GM12892 (cell line): Measurements from ENCODE around the gene RNU1-2.
"Not testable (repeated sequence)": the region's sequence is repeated elsewhere in the genome, so short reads cannot be mapped to it uniquely, and the experiment has no call there.

Experiments
- POLR2A ChIP-seq: IDR thresholded peaks from 2 replicates; pipeline ENCODE4 v1.6.1; 2011; ENCODE audit warnings: low read depth, low read length, control low read depth
- POLR2AphosphoS5 ChIP-seq: IDR thresholded peaks from 2 replicates; pipeline ENCODE4 v1.6.1; 2011; ENCODE audit warnings: low read depth, low read length, control low read depth
- TAF1 ChIP-seq: IDR thresholded peaks from 2 replicates; pipeline ENCODE4 v1.6.1; 2011; ENCODE audit warnings: low read depth, mild to moderate bottlenecking, control low read depth, low read length, borderline replicate concordance

DNA sequence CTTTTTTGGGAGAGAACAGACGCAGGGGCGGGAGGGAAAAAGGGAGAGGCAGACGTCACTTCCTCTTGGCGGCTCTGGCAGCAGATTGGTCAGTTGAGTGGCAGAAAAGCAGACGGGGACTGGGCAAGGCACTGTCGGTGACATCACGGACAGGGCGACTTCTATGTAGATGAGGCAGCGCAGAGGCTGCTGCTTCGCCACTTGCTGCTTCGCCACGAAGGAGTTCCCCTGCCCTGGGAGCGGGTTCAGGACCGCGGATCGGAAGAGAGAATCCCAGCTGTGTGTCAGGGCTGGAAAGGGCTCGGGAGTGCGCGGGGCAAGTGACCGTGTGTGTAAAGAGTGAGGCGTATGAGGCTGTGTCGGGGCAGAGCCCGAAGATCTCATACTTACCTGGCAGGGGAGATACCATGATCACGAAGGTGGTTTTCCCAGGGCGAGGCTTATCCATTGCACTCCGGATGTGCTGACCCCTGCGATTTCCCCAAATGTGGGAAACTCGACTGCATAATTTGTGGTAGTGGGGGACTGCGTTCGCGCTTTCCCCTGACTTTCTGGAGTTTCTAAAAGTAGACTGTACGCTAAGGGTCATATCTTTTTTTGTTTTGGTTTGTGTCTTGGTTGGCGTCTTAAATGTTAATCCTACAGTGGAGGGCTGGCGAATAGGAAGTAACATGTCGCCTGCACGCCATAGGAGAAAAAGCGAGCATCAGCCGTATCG, at the start of gene RNU1-2:
- TF ChIP-seq POLR2A (peak; percentile 97), POLR2AphosphoS5 (peak; percentile 99)
- TF ChIP-seq TAF1 = not testable (repeated sequence)
